CMK (cell line): ENCODE results near the gene CAND2.
"Not testable (repeated sequence)": the region's sequence is repeated elsewhere in the genome, so short reads cannot be mapped to it uniquely, and the experiment has no call there.

Experiments used
- DNase-seq: peaks from one replicate; pipeline ENCODE4 v3.0.0-alpha.2; 2010; ENCODE audit warnings: low read depth

Gene CAND2

GRCh38 chr3:12771236-12771635 lies 25.2 kb upstream of the CAND2 start:
- no peak for DNase-seq

DNA sequence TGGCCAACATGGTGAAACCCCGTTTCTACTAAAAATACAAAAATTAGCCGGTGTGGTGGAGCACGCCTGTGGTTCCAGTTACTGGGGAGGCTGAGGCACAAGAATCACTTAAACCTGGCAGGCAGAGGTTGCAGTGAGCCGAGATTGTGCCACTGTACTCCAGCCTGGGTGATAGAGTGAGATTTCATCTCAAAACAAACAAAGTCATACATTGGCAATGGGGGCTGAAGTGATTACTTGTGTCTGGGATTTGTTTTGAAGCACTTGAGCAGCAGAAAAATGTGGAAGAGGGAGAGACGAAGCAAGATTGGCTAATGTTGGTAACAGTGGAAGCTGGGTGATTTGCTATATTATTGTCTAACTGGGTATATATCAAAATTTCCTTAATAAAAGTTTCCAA lies 24.0 kb upstream of the CAND2 start:
- DNase-seq, result no peak

DNA sequence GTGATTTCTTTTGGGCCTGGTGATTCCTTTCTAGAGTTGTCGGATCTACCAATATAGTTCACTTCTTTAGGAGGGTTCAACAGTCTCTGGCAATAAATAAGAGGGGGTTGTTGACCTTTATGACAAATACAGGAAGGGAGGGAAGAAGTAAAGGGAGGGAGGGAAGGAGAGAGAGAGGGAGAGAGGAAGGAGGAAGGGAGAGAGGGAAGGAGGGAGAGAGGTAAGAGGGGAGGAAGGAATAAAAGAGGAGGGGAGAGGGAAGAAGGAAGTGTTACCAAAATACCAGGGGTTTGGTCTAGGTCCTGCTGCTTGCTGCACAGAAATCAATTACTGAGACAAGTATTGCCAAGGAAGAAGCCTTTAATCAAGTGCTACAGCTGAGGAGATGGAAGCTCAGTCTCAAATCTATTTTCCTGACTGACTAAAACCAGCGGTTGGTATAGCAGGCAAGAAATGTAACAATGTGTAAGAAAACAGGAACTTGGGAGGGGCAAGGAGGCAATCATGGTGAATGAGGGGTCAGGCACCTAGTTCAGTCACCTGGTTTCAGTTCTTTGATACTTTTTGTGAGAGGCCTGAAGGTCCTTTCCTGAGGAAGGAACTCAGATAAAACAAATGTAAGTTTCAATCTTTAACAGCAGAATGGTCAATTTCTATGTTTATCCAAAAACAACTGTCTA lies 23.3 kb upstream of the CAND2 start:
- no peak for DNase-seq

GRCh38 chr3:12773710-12774086 lies 22.8 kb upstream of the CAND2 start:
- no peak for DNase-seq

DNA sequence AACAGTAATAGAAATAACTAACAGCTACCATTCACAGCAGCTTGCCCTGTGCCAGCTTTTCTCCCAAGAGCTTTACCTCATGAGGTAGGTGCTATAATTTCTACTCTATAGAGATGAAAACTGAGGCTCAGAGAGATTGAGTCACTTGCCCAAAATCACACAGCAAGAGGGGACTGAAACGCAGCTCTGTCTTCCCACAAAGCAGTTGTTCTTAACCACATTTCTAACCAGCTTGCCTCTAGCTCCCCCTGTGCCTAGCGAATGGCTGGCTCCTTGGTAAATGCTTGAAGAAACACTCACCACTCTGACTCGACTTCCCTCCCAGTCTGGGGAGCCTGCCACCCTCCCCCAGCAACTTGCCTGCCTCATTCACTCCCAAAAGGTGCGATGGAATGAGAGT lies 21.9 kb upstream of the CAND2 start:
- DNase-seq, result no peak

- no peak for DNase-seq
Measured at GRCh38 chr3:12775226-12775625, 21.3 kb upstream of the CAND2 start.

DNA sequence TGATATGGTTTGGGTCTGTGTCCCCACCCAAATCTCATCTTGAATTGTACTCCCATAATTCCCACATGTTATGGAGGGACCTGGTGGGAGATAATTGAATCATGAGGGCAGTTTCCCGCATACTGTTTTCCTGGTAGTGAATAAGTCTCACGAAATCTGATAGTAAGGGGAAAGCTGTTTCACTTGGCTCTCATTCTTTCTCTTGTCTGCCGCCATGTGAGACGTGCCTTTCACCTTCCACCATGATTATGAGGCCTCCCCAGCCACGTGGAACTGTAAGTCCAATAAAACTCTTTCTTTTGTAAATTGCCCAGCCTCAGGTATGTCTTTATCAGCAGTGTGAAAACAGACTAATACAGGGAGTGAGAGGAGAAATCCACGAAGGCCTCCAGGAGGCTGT lies 20.5 kb upstream of the CAND2 start:
- DNase-seq, result not testable (repeated sequence)

DNA sequence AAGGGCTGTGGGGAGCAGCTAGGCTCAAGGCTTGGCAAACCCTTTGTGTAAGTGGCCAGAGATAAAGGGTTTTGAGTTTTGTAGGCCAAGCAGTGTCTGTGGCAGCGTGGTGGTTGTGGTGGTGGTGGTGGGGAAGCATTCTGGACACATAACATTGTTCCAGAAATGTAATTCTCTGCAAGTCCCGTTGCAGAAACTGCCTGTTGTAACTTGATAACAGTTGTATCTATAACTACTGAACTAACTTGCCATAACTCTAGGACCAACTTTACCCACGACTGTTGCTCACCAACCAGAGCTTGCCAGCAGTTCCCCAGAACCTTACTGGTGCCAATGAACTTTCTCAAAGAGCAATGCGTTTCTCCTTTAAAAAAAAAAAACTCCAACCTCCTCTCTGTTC lies 19.3 kb upstream of the CAND2 start:
- no peak for DNase-seq

GRCh38 chr3:12780751-12781150 lies 15.7 kb upstream of the CAND2 start:
- no peak for DNase-seq

DNA sequence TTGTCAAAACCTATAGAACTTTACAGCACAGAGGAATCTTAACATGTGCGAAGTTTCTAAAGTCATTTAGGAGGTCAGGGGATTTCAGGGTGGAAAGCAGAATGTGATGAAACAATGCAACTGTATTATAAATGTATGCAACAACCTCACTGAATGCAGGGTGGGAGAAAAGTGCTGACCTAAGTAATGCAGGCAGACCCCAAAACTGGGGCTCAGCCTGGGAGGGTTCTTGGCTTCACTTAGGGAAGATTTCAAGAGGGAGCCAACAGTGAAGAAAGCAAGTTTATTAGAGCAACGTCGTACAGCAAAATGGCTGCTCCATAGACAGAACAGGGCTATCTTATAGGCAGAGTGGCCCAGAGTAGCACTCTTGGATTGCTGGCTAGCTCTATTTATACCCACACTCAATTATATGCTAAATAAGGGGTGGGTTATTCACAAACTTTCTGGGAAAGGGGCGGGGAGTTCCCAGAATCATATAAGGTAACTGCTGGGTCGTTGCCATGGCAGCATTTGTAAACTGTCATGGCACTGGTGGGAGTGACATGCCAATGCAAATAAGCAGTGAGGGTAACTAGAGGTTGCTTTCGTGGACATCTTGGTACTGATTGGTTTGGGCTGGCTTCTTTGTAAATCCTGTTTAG lies 14.2 kb upstream of the CAND2 start:
- DNase-seq, result no peak

DNA sequence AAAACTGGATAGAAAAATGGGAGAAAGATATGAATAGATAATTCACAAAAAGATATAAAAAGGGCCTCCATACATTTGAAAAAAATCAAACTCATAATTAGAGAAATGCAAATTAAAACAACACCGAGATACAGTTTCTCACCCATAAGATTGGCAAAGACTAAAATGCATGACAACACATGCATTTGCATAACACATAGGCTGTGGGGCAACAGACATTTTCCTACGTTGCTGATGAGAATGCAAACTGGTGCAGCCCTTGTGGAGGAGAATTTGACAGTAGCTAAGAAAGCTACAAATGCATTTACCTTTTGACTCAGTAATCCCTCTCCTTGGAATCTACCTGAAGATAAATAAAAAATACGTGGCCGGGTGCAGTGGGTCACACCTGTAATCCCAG lies 11.4 kb upstream of the CAND2 start:
- no peak for DNase-seq

GRCh38 chr3:12787346-12787745 lies 9.1 kb upstream of the CAND2 start:
- not testable (repeated sequence) for DNase-seq

DNA sequence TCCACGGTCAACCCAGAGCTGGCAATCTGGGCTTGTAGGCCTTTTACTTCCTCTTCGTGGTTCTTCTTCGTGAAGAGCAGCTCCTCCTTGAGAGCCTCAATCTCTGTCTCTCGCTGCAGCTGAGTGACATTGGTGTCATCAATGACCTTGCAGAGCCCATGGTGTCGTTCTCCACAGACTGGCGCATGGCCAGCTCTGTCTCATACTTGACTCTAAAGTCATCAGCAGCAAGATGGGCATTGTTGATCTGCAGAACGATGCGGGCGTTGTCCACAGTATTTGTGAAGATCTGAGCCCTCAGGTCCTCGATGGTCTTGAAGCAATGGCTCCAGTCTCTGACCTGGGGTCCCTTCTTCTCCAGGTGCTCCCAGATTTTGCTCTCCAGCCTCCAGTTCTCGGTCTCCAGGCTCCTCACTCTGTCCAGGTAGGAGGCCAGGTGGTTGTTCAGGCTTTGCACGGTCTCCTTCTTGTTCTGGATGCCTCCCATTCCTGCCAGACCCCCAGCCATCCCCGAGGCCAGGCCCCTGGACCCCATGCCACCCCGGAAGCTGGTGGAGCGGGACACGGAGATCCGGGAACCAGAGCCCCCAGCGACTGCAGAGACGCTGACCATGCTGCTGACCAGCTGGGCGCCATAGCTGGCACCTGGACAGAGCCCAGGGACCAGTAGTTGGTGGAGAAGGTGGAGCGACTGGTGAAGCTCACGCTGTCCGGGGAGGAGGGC lies 8.4 kb upstream of the CAND2 start:
- DNase-seq, result not testable (repeated sequence)

- no peak for DNase-seq
Measured at GRCh38 chr3:12791430-12791829, 5.0 kb upstream of the CAND2 start.

GRCh38 chr3:12793701-12794100 lies 2.8 kb upstream of the CAND2 start:
- DNase-seq, result no peak

GRCh38 chr3:12797124-12797891 lies 828 bp downstream of the CAND2 start:
- DNase-seq, result no peak

DNA sequence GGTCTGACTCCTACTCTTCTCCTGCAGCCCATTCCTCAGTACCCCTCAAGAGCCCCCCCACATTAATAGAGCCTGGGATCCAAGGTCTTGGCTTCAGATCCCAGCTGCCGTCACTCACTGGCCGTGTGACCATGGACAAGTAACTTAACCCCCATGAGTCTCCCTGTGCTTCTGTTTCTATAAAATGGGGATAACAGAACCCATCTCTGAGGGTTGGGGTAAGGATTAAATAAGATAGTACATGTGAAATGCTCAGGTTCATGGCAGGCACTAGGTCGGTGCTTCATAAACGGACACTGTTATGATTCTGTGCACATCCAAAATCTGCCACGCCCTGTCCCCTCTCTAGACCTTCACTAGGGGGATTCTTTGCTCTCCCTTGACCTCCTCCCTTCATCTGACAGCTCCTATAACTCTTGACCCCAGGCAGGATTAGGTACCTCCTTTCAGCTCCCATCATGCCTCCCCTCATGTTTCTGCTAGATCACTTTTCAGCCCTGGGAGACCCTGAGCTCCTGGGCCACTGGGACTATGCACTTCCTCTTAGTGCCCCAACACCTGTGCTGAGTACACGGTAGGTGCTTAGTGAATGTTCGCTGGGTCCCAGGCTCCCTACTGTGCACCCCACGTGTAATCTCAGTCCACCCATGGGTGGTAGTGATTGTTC lies 1.5 kb downstream of the CAND2 start:
- DNase-seq, result no peak

- DNase-seq, result no peak
Measured at GRCh38 chr3:12798559-12799179, 2.2 kb downstream of the CAND2 start.

DNA sequence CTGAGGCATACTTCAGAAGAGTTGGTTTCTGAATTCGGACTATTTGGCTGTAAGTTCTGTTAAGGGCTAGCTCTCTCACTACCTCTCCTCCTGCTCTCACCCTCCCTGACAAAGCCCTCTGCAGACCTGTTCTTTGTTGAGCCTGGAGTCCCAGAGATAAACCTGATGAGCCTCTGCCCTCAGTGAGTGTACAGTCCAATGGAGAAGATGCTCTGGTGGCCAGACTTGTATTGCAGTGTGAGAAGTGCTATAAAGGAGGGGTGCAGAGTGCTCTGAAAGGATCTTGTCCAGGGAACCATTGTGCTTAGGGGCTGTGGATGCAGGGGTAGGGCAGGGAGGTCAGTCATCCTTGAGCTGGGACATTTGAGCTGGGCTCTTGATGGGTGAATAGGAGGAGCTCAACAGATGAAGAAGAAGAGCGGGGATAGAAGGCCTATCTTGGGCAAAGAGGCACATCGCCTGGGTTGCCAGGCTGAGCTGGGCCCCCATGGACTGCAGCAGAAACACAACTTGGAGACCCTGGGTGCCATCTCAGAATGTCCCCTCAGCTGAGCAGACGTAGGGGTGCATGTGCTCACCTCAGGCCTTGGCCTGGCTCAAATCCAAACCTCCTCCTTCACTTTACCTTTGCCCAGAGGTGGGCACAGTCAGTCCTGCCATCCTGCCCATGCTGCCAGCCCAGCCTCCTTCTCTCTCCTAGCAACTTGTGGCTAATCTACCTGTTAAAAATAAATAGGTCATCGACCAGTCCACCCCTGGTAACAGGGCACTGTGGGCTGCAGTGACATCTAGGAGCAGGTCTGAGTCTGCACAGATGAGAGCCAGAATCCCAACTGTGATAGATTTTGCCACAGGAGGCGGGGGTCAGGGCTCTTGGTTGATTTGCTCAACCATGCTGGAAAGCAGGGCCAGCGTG lies 3.3 kb downstream of the CAND2 start:
- DNase-seq, result no peak

- DNase-seq, result no peak
Measured at GRCh38 chr3:12803371-12803770, 6.9 kb downstream of the CAND2 start.

DNA sequence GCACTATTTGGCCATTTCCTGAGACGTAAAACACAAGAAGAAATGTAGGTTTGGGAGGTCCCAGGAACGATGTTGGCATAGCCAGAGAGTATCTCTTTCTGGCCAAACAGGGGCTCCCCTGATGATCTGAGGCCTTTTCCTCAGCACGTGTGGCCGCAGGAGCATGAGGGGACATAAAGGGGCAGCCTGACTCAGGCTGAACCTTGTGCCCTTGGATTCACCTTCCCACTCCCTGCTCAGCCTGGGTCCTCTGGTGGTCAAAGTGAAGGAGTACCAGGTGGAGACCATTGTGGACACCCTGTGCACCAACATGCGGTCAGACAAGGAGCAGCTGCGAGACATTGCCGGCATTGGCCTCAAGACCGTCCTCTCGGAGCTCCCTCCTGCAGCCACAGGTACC lies 10.6 kb downstream of the CAND2 start:
- no peak for DNase-seq
